Measurements from ENCODE around the gene SLC39A8.

DNA sequence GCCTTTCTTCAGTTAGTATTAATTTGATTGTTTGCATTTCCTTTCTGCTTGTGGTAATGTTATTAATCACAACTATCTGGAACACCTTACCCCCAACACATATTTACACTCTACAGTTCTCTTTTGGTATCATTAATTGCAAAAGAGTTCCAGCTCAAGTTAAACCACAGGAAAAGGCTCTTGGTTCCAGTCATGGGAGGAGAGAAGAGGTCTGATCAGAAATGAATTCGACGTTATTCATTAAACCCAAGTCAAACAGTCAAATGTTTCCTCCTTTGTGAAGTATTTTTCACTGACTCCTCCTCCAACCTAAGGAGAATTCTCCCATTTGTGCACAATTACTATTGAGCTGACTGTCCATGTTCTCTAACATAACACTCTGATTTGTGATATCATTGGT is 91.4 kb downstream of the SLC39A8 start:
- TF ChIP-seq, protein P1, sequence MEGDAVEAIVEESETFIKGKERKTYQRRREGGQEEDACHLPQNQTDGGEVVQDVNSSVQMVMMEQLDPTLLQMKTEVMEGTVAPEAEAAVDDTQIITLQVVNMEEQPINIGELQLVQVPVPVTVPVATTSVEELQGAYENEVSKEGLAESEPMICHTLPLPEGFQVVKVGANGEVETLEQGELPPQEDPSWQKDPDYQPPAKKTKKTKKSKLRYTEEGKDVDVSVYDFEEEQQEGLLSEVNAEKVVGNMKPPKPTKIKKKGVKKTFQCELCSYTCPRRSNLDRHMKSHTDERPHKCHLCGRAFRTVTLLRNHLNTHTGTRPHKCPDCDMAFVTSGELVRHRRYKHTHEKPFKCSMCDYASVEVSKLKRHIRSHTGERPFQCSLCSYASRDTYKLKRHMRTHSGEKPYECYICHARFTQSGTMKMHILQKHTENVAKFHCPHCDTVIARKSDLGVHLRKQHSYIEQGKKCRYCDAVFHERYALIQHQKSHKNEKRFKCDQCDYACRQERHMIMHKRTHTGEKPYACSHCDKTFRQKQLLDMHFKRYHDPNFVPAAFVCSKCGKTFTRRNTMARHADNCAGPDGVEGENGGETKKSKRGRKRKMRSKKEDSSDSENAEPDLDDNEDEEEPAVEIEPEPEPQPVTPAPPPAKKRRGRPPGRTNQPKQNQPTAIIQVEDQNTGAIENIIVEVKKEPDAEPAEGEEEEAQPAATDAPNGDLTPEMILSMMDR (IDR thresholded peaks at IDR 0.05), result no peak
- no peak for TF ChIP-seq POLR2A (IDR thresholded peaks at IDR 0.05)

Measured in right lobe of liver (tissue), 4 donors.